Vagina (tissue), 2 donors: ENCODE measurements around the gene VAT1. TPM values are rescaled to one million over a fixed set of nuclear protein-coding genes. Genes with fewer than 3 reads are reported as not detected.

Experiments used
- DNase-seq, 2 donors: peaks; one replicate each; pipeline ENCODE4 v3.0.0-alpha.2; 2017; ENCODE audit errors: extremely low spot score in 2 of 2
- H3K27ac ChIP-seq: fragments of 200-600 bp; sonication (generic); one replicate; pipeline ENCODE4 v1.5.1; 2019
- H3K27me3 ChIP-seq: fragments of 200-600 bp; sonication (generic); one replicate; pipeline ENCODE4 v1.5.1; 2019
- H3K36me3 ChIP-seq, 2 donors: fragments of 200-600 bp; sonication (generic); one replicate each; pipeline ENCODE4 v1.5.1; 2017 to 2019
- H3K4me1 ChIP-seq: fragments of 200-600 bp; sonication (generic); one replicate; pipeline ENCODE4 v1.5.1; 2019
- H3K4me3 ChIP-seq, 2 donors: fragments of 200-600 bp; sonication (generic); 1 replicate in 1 of 2; 2 replicates in 1 of 2; pipeline ENCODE4 v1.5.1; 2016 to 2019
- H3K9me3 ChIP-seq: fragments of 200-600 bp; sonication (generic); one replicate; pipeline ENCODE4 v1.5.1; 2019
- POLR2A ChIP-seq, 2 donors: fragments of 450-650 bp; IDR thresholded peaks; one replicate each; pipeline ENCODE4 v1.6.1; 2017; ENCODE audit warnings: antibody characterized with exemption in 2 of 2, mild to moderate bottlenecking in 2 of 2, moderate library complexity in 2 of 2
- POLR2AphosphoS5 ChIP-seq, 2 donors: sonication (generic); formaldehyde crosslinking; IDR thresholded peaks; one replicate each; pipeline ENCODE4 v1.9.0; 2017; ENCODE audit warnings: antibody characterized with exemption in 2 of 2, mild to moderate bottlenecking in 2 of 2, low read depth in 1 of 2; ENCODE audit not compliant: insufficient read depth in 1 of 2
- intact Hi-C: fragments of 100-400 bp; cut with DNase I; formaldehyde crosslinking; loops from one replicate; pipeline ENCODE4 v1.15.1; 2023
- total RNA-seq: library from RNA; depleted of rRNA; stranded (reverse); fragments of >200 nt; gene quantifications from one replicate; pipeline ENCODE4 v1.2.3, GENCODE V29; 2016
- TF ChIP-seq, protein P1 (sequence below), 3 experiments: fragments of 450-650 bp in 2 of 3; fragments of 200-600 bp in 1 of 3; sonication (generic) in 1 of 3; IDR thresholded peaks; one replicate each; pipeline ENCODE4 v1.5.1; 2017 to 2019; ENCODE audit warnings: antibody characterized with exemption in 3 of 3, mild to moderate bottlenecking in 2 of 3, moderate library complexity in 2 of 3

The VAT1 gene
- total RNA-seq, 1 donor from 2014 or later, result 179 TPM

- intact Hi-C loops, result no loop called here
- no peak for TF ChIP-seq POLR2AphosphoS5 (IDR thresholded peaks at IDR 0.05; ENCODE audit: insufficient read depth in 1 of 2, low read depth in 1 of 2)
- TF ChIP-seq, protein P1, sequence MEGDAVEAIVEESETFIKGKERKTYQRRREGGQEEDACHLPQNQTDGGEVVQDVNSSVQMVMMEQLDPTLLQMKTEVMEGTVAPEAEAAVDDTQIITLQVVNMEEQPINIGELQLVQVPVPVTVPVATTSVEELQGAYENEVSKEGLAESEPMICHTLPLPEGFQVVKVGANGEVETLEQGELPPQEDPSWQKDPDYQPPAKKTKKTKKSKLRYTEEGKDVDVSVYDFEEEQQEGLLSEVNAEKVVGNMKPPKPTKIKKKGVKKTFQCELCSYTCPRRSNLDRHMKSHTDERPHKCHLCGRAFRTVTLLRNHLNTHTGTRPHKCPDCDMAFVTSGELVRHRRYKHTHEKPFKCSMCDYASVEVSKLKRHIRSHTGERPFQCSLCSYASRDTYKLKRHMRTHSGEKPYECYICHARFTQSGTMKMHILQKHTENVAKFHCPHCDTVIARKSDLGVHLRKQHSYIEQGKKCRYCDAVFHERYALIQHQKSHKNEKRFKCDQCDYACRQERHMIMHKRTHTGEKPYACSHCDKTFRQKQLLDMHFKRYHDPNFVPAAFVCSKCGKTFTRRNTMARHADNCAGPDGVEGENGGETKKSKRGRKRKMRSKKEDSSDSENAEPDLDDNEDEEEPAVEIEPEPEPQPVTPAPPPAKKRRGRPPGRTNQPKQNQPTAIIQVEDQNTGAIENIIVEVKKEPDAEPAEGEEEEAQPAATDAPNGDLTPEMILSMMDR (IDR thresholded peaks at IDR 0.05), result no peak
- no peak for TF ChIP-seq POLR2A (IDR thresholded peaks at IDR 0.05)
- Histone ChIP-seq H3K27me3 (no peaks in the 10 kb centered on the region), H3K36me3 (peaks cover 0 to 56% of the 10 kb centered on the region in 2 donors), H3K27ac (no peak overlapping the region), H3K4me1 (no peaks in the 10 kb centered on the region), H3K9me3 (no peaks in the 10 kb centered on the region), H3K4me3 (no peak overlapping the region)
- DNase-seq, result no peak
Measured at GRCh38 chr17:42989726-42990652, 32.2 kb downstream of the VAT1 start.

DNA sequence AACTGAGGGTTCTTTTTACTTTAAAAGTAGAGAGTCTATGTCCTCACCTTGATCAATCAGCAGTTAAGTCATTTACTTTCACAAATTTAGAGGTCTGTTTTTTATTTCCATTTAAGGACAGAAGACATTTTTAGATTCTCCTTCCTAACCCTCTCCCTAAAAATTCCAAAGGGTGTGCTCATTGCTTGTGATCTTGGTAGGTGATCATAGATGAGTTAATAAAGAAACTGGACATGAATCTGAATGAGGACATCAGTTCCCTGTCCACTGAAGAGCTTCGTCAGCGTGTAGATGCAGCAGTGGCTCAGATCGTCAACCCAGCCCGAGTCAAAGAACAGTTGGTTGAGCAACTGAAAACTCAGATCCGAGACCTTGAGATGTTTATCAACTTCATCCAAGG lies 33.0 kb downstream of the VAT1 start:
- no peaks in the 10 kb centered on the region for H3K27me3 ChIP-seq
- no peak for DNase-seq
- no peaks in the 10 kb centered on the region for H3K9me3 ChIP-seq
- H3K27ac ChIP-seq, result no peak overlapping the region
- intact Hi-C loops, result no loop called here
- TF ChIP-seq, protein P1 (IDR thresholded peaks at IDR 0.05), result no peak
- TF ChIP-seq POLR2A (IDR thresholded peaks at IDR 0.05) (no peak), POLR2AphosphoS5 (IDR thresholded peaks at IDR 0.05; ENCODE audit: insufficient read depth in 1 of 2, low read depth in 1 of 2) (no peak)
- H3K4me3 ChIP-seq, result no peak overlapping the region
- H3K36me3 ChIP-seq, result peaks cover 0 to 56% of the 10 kb centered on the region in 2 donors
- no peaks in the 10 kb centered on the region for H3K4me1 ChIP-seq

DNA sequence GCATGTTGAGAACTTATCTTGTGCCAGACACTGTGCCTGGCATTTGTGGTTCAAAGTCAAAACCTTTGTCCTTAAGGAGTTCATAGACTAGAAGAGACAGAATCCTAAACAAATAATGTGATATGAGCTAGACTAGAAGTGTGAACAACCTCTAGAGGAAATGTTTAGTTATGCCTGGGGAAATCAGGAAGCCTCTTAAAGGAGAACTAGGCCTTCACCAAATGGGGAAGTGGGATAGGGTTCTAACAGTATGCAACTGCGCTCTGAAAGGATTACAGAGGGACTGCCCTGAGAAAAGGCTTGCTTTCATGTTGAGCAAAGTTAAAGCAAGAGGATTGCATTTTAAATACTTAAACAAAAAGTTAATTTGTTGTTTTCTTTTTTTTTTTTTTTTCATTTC lies 37.0 kb downstream of the VAT1 start:
- DNase-seq, result no peak
- Histone ChIP-seq H3K27ac (no peak overlapping the region), H3K9me3 (no peaks in the 10 kb centered on the region), H3K27me3 (no peaks in the 10 kb centered on the region), H3K36me3 (peaks cover 0 to 31% of the 10 kb centered on the region in 2 donors), H3K4me1 (peaks cover 17% of the 10 kb centered on the region), H3K4me3 (no peak overlapping the region)
- intact Hi-C loops, result no loop called here
- TF ChIP-seq POLR2A (IDR thresholded peaks at IDR 0.05), result no peak
- TF ChIP-seq, protein P1 (IDR thresholded peaks at IDR 0.05), result no peak
- TF ChIP-seq POLR2AphosphoS5 (IDR thresholded peaks at IDR 0.05; ENCODE audit: insufficient read depth in 1 of 2, low read depth in 1 of 2), result no peak

- no peak for DNase-seq
- Histone ChIP-seq H3K9me3 (no peaks in the 10 kb centered on the region), H3K27me3 (no peaks in the 10 kb centered on the region), H3K27ac (no peak overlapping the region), H3K36me3 (peaks cover 0 to 1% of the 10 kb centered on the region in 2 donors), H3K4me3 (no peak overlapping the region), H3K4me1 (peaks cover 26% of the 10 kb centered on the region)
- TF ChIP-seq, protein P1 (IDR thresholded peaks at IDR 0.05), result no peak
- TF ChIP-seq POLR2AphosphoS5 (IDR thresholded peaks at IDR 0.05; ENCODE audit: insufficient read depth in 1 of 2, low read depth in 1 of 2) (no peak), POLR2A (IDR thresholded peaks at IDR 0.05) (no peak)
- intact Hi-C loops, result no loop called here
Measured at GRCh38 chr17:42982266-42982665, 39.9 kb downstream of the VAT1 start.
